Measurements from ENCODE around the gene UNC45B.
"Not testable (repeated sequence)": the region's sequence is repeated elsewhere in the genome, so short reads cannot be mapped to it uniquely, and the experiment has no call there.

Gene UNC45B

DNA sequence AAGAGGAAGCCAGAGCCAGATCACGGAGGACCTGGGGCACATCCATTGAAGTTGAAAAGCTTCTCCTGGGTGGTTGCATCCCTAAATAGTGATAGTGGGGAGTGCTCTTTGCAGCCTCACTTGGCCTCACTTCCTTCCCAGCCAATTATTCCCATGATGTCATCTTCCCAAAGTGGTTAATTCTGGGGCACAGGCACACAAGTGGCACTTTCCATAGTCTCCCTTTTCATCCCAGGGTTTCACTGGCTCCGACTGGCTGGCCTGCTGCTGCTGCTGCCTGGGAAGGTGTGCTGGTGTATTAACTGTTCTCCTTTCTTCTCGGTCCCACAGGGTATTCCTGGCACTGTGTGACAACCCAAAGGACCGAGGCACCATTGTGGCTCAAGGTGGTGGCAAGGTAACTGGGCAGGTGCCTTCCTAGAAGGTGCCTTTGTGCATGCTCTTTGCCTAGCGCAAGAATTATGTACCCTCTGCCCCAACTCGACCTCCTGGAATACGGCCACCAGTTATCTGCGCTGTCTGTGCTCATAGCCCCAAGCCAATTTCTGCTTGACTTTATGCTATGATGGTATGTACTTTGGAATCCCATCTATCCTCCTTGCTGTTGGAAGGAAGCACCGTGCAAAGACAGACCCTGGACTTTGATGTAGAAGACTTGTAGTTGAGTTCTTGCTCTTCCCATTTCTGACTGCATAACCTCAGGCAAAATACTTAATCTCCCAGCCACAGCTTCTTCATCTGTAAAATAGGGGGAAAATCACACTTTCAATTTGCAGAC lies 28.2 kb downstream of the UNC45B start:
- TF ChIP-seq CTCF (IDR thresholded peaks at IDR 0.05) = no peak
- no peak overlapping the region for H3K27ac ChIP-seq
- H3K4me1 ChIP-seq (ENCODE audit: control insufficient read depth in 1 of 2, insufficient read depth in 1 of 2, low read depth in 1 of 2, low read length in 1 of 2) = no peaks in the 10 kb centered on the region

DNA sequence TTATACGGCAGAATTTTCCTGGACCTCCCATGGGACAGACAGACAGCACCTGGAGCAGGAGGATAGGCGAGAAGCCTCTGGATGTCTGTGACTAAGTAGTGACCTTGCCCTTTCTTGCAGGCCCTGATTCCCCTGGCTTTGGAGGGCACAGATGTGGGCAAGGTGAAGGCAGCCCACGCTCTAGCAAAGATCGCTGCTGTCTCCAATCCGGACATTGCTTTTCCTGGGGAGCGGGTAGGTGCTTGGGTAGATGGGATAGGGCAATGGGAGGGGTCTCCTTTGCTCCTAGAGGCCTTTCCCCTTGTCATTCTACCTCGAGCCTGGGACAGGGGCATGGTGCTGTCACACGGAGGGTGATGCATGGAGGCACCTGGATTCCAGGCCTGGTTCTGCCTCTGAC lies 29.3 kb downstream of the UNC45B start:
- no peak for TF ChIP-seq CTCF (IDR thresholded peaks at IDR 0.05)
- peaks cover 4% of the 10 kb centered on the region for H3K27me3 ChIP-seq
- no peak overlapping the region for H3K4me3 ChIP-seq (ENCODE audit: low read depth in 1 of 2, low read length in 1 of 2)
- H3K4me1 ChIP-seq (ENCODE audit: control insufficient read depth in 1 of 2, insufficient read depth in 1 of 2, low read depth in 1 of 2, low read length in 1 of 2) = no peaks in the 10 kb centered on the region
- H3K27ac ChIP-seq = no peak overlapping the region
- H3K36me3 ChIP-seq = no peaks in the 10 kb centered on the region
- H3K9me3 ChIP-seq = no peaks in the 10 kb centered on the region

More for the DNA sequence above, 28.2 kb downstream of the UNC45B start:
- Histone ChIP-seq H3K4me3 (ENCODE audit: low read depth in 1 of 2, low read length in 1 of 2) (no peak overlapping the region), H3K9me3 (no peaks in the 10 kb centered on the region), H3K36me3 (no peaks in the 10 kb centered on the region), H3K27me3 (peaks cover 4% of the 10 kb centered on the region)

GRCh38 chr17:35179379-35179778 lies 31.8 kb downstream of the UNC45B start:
- H3K4me3 ChIP-seq (ENCODE audit: low read depth in 1 of 2, low read length in 1 of 2); H3K36me3 ChIP-seq; H3K27ac ChIP-seq; H3K9me3 ChIP-seq; H3K4me1 ChIP-seq (ENCODE audit: control insufficient read depth in 1 of 2, insufficient read depth in 1 of 2, low read depth in 1 of 2, low read length in 1 of 2): not testable (repeated sequence)
- peaks cover 18% of the 10 kb centered on the region for H3K27me3 ChIP-seq

- TF ChIP-seq CTCF (IDR thresholded peaks at IDR 0.05) = no peak
- no peaks in the 10 kb centered on the region for H3K36me3 ChIP-seq
- H3K27me3 ChIP-seq = peaks cover 20% of the 10 kb centered on the region
- H3K9me3 ChIP-seq = no peaks in the 10 kb centered on the region
- no peak overlapping the region for H3K27ac ChIP-seq
- no peak overlapping the region for H3K4me3 ChIP-seq (ENCODE audit: low read depth in 1 of 2, low read length in 1 of 2)
- H3K4me1 ChIP-seq (ENCODE audit: control insufficient read depth in 1 of 2, insufficient read depth in 1 of 2, low read depth in 1 of 2, low read length in 1 of 2) = no peaks in the 10 kb centered on the region
Measured at GRCh38 chr17:35183332-35183731, 35.7 kb downstream of the UNC45B start.

DNA sequence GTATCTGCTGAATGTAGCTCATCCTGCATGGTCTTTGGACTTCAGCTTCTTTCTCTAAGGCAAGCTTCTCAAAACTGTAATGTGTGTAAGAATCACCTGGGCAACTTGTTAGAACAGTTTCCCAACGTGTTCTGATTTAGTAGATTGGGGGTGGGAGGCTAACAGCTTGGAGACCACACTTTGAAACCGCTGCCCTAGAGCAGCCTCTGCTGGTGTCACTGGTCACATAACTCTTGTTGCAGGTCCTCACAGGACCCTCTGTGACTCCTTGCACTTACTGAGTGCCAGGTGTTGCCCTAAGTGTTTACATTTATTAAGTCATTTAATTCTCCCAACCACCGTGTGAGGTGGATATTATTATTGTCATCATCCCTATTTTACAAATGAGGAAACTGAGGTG lies 36.7 kb downstream of the UNC45B start:
- no peaks in the 10 kb centered on the region for H3K9me3 ChIP-seq
- no peaks in the 10 kb centered on the region for H3K4me1 ChIP-seq (ENCODE audit: control insufficient read depth in 1 of 2, insufficient read depth in 1 of 2, low read depth in 1 of 2, low read length in 1 of 2)
- no peaks in the 10 kb centered on the region for H3K36me3 ChIP-seq
- TF ChIP-seq CTCF (IDR thresholded peaks at IDR 0.05) = no peak
- H3K27ac ChIP-seq = no peak overlapping the region
- no peak overlapping the region for H3K4me3 ChIP-seq (ENCODE audit: low read depth in 1 of 2, low read length in 1 of 2)
- peaks cover 20% of the 10 kb centered on the region for H3K27me3 ChIP-seq

- no peak for TF ChIP-seq CTCF (IDR thresholded peaks at IDR 0.05)
- H3K4me3 ChIP-seq (ENCODE audit: low read depth in 1 of 2, low read length in 1 of 2) = no peak overlapping the region
- H3K4me1 ChIP-seq (ENCODE audit: control insufficient read depth in 1 of 2, insufficient read depth in 1 of 2, low read depth in 1 of 2, low read length in 1 of 2) = no peaks in the 10 kb centered on the region
- no peaks in the 10 kb centered on the region for H3K36me3 ChIP-seq
- H3K27me3 ChIP-seq = peaks cover 24% of the 10 kb centered on the region
- no peaks in the 10 kb centered on the region for H3K9me3 ChIP-seq
- no peak overlapping the region for H3K27ac ChIP-seq
Measured at GRCh38 chr17:35185849-35186248, 38.2 kb downstream of the UNC45B start.

Measured in neutrophil (primary cell).